LNCaP clone FGC (cell line): ENCODE measurements around the gene KRTAP20-3.

Source experiments
- DNase-seq: peaks from one replicate; pipeline ENCODE4 v3.0.0-alpha.2; 2011; ENCODE audit warnings: low read depth
- H3K4me3 ChIP-seq: 2 replicates; pipeline ENCODE4 v1.5.1; 2011; ENCODE audit warnings: mild to moderate bottlenecking, low read depth, low read length, control low read depth
- CTCF ChIP-seq: IDR thresholded peaks from 2 replicates; pipeline ENCODE4 v1.5.1; 2012; ENCODE audit warnings: mild to moderate bottlenecking; ENCODE audit not compliant: control insufficient read depth, insufficient read depth; ENCODE audit errors: extremely low read depth

KRTAP20-3 gene

GRCh38 chr21:30642564-30642963, at the start of gene KRTAP20-3:
Gene KRTAP20-3, plus strand, starts transcription at chr21:30642864.
- H3K4me3 ChIP-seq: no peak within 1 kb of the TSS
- no peak for TF ChIP-seq CTCF
- no peak for DNase-seq

- no peak for DNase-seq
- TF ChIP-seq CTCF: no peak
- no peak within 1 kb of the TSS for H3K4me3 ChIP-seq
These were observed 43.9 kb upstream of the KRTAP20-3 start, which contains the start of gene KRTAP6-2 for GRCh38 chr21:30598802-30599201. Gene KRTAP6-2, minus strand, starts transcription at chr21:30598902. Its CDS starts 28 bp downstream, at chr21:30598874.

GRCh38 chr21:30600787-30601186, 41.9 kb upstream of the KRTAP20-3 start, which contains the start of gene KRTAP22-1:
Gene KRTAP22-1, plus strand, starts transcription at chr21:30601087.
- H3K4me3 ChIP-seq: no peak within 1 kb of the TSS
- TF ChIP-seq CTCF: no peak
- DNase-seq: no peak

- DNase-seq: no peak
- no peak overlapping the region for H3K4me3 ChIP-seq
- TF ChIP-seq CTCF: no peak
These were observed 36.7 kb upstream of the KRTAP20-3 start for GRCh38 chr21:30605968-30606367.

GRCh38 chr21:30612132-30612531, 30.5 kb upstream of the KRTAP20-3 start:
- no peak for DNase-seq
- no peak overlapping the region for H3K4me3 ChIP-seq
- TF ChIP-seq CTCF: no peak

- H3K4me3 ChIP-seq: no peak within 1 kb of the TSS
- no peak for DNase-seq
These were observed 28.8 kb upstream of the KRTAP20-3 start, which contains the start of gene KRTAP6-1 for GRCh38 chr21:30613836-30614235. Gene KRTAP6-1, minus strand, starts transcription at chr21:30613930. Its CDS starts 26 bp downstream, at chr21:30613904.

More at GRCh38 chr21:30613836-30614235, 28.8 kb upstream of the KRTAP20-3 start, which contains the start of gene KRTAP6-1:
- TF ChIP-seq CTCF: no peak
